HG02938 (cell line): ENCODE data around the gene SNX33.
"Not testable (repeated sequence)": the region's sequence is repeated elsewhere in the genome, so short reads cannot be mapped to it uniquely, and the experiment has no call there.

Experiments used
- ATAC-seq: cut with Tn5 transposase; IDR thresholded peaks from one replicate; pipeline ENCODE4 v1.9.1; 2021; ENCODE audit warnings: mild to moderate bottlenecking, moderate library complexity; ENCODE audit not compliant: unreplicated experiment

Gene SNX33

DNA sequence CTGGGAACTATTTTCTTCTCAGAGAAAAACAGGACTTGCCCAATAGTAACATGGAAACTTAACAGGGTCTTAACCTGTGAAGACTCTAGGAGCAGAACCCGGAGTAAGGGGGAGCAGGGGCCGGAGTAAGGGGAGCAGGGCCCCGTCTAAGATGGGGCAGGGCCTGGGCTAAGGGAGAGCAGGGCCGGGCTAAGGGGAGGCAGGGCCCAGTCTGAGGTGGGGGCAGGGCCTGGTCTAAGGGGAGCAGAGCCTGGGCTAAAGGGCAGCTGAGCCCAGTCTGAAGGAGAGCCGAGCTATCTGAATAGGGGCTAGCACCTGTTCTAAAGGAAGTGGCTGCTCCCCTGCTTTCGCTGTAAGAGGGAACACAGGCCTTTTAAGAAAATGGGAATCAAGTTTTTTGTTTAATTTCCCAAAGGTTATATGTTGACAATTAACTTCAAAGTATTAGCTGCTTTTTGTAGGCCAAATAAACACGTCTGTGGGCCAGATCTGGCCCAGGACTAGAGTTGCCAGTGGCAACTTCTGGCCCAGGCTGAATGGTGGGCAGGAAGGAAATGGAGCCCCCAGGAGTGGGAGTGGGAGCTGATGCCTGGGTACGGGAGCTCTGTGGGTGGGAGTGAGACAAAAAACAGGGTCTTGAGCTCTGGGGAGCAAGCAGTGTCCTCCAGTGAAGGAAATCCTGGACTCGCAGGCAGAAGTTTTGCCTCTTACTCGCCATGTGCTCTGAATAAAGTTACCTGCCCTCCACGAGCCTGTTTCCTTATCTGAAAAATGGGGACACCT lies 32.5 kb downstream of the SNX33 start:
- ATAC-seq, result no peak

DNA sequence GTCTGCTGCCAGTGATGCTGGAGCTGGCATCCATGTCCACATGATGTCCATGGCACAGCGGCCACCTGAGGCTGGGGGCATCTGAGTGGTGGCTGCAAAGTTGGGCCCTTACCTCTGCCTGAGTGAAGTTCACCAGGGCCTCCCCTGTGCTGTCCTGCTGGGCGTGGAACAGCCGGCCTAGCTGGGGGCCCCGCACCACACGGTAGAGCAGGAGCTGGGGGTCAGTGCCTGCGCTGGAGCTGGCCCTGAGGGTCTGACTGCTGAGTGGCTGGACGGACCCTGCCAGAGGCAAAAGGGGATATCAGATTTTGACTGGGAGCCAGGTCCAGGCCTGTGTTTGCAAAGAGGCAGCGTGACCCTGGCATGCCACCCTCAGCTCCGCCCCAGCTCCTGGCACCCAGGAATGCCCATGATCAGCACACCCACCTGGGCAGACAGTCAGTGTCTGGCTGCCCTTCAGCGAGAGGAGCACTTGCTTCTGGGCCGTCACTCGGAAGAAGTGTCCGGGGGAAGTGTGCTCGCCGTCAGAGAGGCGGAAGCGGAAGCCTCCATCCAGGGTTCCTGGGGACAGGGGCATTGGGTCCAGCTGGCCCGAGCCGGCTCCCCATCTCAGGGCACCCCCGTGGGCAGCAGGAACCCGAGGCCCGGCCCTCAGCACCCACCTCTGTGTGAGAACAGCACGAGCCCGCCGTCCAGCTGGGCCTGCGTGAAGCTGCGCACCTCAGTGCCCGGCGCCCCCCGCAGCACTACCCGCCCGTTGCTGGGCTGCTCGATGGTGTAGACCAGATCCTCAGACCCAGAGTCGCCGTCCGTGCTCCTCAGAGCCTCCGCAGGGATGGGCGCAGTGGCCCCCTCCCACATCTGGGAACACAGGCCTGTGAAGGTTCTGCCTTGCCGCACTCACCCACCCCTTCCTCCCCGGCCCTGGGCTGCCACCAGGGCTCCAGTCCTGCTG lies 34.7 kb downstream of the SNX33 start:
- ATAC-seq, result no peak

DNA sequence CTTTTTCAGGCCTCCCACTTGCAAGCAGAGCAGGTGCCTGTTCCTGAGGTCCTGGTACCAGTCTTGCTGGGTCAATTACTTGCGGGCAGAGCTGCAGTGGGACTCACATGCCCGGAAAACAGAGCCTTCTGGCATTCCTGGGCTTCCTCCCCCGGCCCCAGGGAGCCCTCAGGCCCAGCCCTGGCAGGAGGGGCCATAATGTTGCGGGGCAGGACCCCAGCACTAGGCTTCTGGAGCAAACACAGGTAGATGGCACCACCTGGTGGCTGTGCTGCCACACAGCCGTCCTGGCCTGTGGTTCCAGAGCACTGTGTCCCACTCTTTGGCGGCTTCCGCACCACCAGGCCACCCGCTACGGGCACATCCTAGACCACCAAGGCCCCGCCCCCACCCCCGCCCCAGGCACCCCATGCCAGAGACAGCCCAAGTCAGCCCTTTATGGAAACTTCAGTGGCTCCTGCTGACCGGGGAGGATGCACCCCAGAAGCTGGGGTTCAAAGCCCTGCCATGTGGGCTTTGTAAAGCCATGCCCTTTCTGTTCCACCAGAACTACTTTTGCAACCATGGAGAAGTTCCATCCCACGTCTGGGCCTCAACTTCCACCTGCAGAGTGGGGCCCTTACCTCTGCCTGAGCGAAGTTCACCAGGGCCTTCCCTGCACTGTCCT lies 36.1 kb downstream of the SNX33 start:
- not testable (repeated sequence) for ATAC-seq

DNA sequence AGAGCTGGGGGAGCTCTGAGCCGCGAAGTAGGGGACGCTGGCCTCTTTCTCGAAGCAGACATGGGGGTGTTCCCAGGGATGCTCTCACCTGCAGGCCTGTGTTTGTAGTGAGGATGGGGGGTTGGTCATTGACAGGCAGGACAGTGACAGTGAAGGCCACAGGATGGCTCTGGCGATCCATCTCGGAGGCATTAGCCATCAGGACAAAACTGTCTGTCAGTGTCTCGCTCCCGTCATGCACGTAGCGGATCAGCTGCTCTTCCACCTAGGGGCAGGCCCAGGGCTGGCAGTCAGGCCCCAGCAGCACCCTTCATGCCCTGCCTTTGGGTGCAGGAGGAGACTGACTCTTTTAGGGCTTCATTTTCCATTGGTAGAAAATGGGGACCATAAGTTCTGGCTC lies 36.9 kb downstream of the SNX33 start:
- ATAC-seq, result no peak

DNA sequence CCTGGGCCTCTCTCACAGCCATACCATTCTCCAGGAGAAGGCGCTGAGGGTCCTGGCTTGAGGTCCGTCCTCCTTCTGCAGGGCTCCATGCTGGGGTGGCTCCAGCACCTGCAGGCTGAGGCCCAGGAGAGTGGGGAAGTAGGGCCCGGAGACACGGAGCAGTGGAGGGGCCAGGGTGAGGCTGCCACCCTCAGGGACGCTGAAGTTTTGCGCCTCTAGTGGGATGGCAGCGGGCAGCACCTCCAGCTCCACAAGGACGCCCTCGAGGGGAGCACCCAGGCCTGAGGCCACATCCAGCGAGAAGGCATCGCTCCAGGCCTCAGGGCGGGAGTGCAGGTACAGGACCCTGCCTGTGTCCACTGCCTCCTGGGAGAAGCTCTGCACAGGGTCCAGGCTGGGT lies 37.5 kb downstream of the SNX33 start:
- no peak for ATAC-seq

DNA sequence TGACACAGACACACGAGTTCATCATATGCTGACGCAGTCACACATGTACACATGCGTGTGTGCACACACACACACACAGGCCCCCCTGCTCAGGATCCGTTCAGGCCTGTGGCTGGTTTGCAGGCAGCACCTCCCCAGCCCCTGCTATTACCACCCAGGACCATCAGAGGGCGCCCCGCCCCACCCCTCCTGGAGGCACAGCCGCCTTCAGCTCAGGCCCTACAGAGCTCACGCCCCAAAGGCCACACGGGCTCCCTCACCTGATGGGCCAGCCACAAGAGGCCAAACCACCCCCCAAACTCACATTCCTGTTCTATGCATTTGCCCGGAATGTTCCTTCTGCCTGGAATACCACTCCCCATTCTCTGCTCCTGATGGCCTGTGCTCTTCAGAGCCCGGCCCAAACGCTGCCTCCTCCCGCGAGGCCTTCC lies 38.5 kb downstream of the SNX33 start:
- ATAC-seq, result not testable (repeated sequence)

DNA sequence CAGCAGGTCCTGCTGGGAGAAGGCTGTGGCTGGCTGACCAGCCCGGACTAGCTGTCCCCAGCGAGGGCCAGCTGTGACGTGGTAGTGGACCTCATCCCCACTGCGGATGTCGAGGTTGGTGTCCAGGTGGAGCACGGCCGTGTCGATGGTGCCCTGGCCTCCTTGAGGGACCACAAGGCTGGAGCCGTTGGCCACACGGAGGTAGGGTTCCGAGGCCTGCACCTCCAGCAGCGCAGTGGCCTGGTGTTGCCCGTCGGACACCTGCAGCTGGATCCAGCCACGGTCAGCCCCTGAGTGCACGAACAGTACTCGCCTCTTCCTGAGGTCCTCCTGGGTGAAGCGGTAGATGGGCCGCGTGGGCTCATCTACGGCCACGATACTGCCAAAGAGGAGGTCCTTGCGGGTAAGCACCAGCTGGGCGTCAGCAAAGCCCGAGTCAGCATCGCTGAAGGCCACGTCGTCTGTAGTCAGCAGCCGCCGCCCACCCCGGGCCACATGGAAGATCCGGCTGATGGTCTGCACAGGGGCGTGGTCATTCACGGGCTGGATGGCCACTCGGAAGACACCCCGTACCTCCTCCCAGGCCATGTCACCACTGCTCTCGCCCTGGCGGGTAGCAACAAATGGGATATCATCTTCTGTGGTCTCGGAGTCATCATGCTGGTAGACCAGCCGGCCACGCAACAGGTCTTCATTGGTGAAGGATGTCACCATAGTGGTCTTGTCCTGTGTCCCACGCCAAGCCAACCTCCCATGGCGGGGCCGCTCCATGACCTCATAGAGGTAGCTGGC lies 40.0 kb downstream of the SNX33 start:
- ATAC-seq, result no peak

DNA sequence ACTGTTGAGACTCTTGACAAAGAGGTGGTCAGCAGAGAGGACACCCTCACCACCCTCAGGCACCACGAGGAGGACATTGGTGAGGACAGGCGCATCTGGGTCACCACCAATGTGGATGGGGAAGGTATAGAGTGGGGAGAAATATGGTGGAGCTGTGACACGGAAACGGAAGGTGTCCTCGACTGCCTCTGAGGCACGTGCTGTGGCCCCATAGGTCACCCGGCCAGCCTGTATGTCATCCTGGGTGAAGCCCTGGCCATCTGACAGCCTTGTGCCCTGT lies 40.5 kb downstream of the SNX33 start:
- no peak for ATAC-seq

DNA sequence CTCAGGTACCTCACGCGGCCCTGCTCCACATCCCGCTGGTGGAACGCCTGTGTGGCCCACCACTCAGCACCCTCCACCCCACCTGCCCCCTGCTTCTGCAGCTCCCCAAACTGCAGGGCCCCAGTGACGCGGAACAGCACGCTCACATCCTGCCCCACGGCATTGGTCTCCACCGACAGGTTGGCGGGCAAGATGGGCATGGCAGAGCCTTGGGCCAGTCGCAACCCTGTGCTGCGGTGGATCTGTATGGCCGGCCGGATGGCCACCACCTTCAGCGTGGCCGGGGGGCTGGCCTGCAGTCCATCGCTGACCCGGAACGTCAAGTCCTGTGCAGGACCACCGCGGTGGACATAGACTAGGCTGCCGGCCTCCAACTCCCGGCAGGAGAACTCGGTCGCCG lies 41.1 kb downstream of the SNX33 start:
- ATAC-seq, result no peak

DNA sequence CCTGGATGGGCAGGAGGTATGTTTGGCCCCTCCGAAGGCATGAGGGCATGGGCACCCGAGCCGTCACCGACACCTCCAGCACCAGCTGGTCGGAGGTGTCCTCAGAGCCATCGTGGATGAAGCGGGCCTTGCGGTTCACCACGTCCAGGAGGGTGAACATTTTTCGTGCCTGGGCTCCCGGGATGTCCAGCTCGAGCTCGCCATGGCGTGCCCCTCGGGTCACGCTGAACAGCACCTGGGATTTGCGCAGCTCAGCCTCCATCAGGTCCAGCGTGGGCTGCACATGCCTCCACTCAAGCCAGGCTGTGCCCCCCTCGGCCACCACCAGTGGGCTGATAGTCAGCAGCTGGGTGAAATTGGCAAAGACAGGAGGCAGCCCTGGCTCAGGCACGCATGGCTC lies 41.7 kb downstream of the SNX33 start:
- ATAC-seq, result not testable (repeated sequence)

DNA sequence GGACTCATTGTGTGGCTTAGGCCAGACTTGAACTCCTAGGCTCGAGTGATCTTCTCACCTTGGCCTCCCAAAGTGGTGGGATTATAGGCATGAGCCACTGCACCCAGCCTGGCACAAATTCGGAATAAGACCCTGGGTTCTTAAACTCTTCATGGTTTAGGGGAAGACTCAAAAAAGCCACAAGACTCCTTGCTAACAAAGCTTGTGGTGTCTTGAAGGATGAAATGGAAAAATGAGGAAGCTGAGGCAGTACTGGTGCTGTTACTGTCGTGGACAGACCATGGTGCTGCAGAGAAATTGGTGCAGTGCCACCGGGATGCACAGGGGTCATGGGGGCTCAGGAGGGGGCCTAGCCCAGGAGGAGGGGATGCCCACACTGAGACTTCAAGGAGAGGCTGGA lies 44.6 kb downstream of the SNX33 start:
- ATAC-seq, result not testable (repeated sequence)

DNA sequence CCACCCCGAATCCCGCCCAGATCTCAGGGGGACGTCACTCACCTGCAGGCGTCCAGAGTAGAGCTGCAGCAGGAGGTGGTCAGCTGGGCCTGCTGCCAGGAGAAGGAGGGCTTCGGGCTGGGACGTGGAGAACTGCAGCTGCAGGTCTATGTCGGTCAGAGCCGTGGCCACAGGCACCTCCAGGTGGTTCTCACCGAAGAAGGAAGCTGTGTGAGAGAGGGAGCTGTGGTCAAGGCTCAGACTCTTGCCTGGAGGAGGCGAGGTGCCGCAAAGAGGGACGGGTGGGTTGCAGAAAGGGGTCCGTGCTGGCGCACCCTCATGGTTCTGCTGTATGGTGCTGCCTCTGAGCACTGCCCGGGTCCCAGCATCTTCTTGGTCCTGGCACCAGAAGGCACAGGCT lies 45.3 kb downstream of the SNX33 start:
- not testable (repeated sequence) for ATAC-seq

DNA sequence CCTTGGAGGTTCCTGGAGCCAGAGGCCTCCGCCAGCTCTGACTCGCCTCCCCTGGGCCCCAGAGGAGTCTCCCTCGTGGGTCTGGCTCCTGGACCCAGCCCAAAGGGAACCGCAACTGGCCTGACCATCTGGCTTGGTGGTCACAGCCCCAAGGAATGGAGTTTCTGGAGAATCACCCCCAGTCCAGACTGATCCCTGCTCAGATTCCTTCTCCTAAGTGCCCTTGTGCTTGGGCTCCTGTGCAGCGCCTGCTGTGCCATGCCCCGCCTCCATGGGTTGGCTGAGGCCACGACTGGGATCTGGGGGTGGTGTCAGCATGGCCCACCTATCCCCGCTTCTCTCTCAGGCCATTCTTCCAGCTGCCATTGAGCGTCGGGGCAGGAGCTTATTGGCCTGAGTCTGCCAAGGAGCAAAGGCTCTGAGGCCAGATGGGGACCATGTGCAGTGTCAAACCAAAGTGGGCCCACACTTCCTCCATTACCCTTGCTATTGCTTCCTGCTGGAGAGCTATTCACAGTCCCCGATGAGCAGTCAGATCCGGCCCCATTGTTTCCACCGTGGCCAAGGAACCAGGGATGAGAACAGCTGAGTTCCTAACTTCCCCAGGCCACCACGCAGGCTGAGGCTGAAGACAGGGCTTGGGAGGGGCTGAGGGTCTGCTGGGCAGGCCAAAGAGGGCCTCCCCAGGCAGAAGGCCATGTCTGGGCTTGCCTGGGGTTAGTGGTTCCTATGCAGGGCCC lies 46.0 kb downstream of the SNX33 start:
- no peak for ATAC-seq

DNA sequence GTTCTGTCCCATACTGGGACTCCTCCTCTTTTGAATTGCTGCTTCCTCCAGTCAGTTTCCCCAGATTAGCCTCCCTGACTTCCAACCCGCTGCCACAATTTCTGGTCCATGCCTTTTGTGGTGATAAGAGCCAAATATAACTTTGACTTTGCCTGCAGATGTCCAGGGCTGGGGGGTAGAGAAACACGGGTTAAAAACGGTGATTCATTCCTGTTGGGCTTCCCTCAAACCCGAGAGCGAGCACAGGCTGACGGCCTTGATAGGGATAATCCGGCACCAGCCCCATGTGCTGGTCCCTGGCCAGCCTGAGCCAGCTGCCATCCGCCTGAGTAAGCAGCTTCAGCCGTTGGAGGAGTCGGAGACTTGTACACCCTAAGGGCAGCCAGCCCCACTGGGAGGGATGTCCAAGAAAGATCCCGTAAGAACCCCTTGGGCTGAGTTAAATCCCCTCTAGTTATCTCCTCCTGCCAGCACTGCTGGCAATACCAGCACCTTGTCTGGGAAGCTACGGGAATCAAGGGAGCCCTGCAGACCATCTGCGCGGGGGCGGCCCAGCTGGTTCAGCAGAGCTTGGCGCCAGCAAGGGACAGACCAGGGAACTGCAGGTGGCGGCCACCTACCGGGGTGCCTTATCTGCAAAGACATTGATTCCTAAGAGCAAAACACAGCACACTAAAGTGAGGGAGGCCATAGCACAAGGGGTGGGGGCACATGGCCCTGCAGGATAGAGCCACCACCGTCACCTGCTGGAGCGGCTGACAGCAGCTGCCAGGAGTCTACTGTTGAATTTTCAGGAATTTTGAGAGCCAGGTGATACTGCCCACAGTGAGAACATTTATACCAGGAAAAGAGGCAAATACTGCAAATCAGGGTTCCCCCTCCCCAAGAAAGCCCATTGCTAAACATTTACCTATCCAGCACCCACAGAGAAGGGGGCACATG lies 46.8 kb downstream of the SNX33 start:
- ATAC-seq, result no peak

DNA sequence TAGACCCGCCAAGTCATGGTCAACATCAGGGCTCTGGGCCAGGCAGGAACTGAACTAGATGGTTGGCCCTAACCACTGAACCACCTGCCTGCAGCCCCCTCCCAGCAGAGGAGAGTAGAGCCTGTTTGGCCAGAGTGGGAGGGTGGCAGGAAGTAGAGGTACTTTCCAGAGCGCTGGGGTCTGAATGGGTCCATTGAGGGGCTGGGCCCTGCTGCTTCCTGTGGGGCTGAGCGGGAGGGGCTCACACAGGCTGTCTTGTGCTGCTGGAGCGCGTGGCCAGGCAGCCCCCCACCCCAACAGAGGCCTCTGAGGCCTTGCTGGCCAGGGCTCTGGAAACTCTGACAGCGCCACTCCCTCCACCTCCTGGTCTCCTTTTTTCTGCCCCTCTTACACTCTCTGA lies 47.5 kb downstream of the SNX33 start:
- no peak for ATAC-seq

DNA sequence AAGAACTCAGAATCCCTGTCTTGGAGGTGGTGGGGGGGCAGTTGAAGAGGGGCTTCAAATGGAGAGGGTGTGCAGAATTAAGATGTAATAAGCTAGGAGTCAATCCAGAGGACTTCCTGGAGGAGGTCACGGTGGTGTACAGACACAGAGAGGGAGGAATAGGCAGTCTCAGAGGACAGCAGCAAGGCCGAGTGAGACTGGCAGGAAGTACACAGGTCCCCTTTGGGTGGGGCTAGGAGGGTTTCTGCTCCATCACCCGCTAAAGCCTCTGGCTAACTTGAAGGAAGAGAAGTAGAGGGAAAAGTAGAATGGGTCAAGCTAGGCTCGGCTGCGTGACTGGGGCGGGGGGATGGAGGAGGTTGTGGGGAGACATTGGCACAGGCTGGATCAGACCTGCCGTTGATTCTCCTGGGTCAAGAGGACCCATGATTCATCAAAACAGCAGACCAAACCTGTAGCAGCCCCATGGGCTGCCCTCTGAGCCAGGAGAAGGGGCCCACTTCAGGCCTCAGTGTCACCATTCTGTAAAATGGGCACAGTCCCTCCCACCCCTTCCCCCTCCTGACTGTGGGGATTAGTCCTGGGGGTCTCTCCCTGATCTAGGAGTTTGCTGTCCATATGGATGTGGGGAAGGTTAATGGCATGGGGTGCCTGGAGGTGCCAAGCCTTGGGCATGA lies 48.1 kb downstream of the SNX33 start:
- ATAC-seq, result no peak

DNA sequence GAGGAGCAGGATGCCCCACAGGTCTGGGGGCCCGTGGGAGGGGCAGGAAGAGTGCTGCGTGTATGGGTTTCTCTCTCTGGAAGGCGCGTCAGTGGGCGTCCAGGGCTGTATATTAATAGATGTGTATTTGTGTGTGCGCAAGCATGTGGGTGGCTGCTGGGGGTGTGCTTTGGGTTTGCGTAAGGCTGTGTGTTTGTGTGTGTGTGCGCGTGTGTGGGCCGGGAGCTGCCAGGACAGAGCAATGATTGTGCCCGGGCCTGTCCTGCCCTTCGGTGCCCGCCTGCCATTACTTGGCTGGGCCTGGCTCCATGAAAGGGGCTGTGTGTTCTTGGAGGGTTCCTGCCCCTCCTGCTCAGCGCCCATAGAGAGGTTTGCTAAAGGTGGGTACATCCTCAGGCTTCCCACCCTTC lies 48.6 kb downstream of the SNX33 start:
- no peak for ATAC-seq

DNA sequence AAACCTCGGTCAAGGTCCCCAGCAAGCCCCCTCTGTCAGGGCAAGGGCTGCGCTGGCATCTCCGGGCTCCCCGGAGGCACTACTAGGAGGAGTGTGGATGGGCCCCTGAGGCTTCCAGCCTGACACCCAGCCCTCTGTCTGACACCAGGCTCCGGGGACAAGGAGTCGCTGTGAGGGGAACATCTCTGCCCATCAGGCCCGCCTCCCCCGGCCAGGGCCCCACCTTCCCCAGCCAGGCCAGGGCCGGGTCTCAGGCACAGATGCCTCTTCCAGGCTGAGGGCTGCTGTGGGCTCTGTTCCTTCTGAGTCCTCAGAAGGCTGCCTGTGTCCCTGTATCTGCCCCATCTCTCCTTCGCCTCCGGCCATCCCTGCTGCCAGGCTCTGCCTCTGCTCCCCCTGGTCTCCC lies 49.1 kb downstream of the SNX33 start:
- no peak for ATAC-seq

DNA sequence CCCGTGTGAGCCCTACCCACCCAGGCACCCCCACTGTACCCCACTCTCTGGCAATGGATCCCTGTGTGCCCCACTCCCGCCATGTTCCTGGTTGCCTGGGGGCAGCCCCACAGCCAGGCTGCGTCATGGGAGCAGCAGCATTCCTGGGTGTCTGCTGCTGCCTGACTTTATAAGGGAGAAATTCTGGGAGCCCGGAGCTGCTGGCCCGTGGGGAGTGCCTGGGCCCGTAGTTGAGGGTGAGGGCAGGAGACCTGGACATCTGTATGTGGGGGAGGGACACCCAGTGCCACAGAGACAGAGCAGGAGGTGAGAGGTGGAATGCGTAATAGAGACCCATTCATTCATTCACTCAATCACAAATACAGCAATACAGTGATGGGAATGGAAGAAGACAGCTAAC lies 49.8 kb downstream of the SNX33 start:
- no peak for ATAC-seq
